OCI-LY3 (cell line): ENCODE data around the gene LPAR2.

ENCODE experiments used
- H2AFZ ChIP-seq: fragments of 200-600, 300-600 bp; shearing (Covaris generic); 2 replicates; pipeline ENCODE4 v1.6.0; 2014; ENCODE audit warnings: antibody characterized with exemption, low read depth, low read length
- H3K27ac ChIP-seq: fragments of 200-600, 300-600 bp; sonication (generic); 2 replicates; pipeline ENCODE4 v1.5.1; 2014; ENCODE audit warnings: mild to moderate bottlenecking, low read length, moderate library complexity, mixed read lengths
- H3K27me3 ChIP-seq: fragments of 200-600, 300-600 bp; sonication (generic); 2 replicates; pipeline ENCODE4 v1.6.1; 2014; ENCODE audit warnings: low read depth, low read length, mixed read lengths
- H3K36me3 ChIP-seq: fragments of 200-600, 300-600 bp; sonication (generic); replicated peaks from 2 replicates; pipeline ENCODE3; 2014; ENCODE audit warnings: low read depth, low read length, mixed read lengths
- H3K4me1 ChIP-seq: fragments of 300-600, 200-600 bp; sonication (generic); 2 replicates; pipeline ENCODE4 v1.6.1; 2014; ENCODE audit warnings: low read length, mixed read lengths
- H3K4me2 ChIP-seq: fragments of 200-600, 300-600 bp; sonication (generic); 2 replicates; pipeline ENCODE4 v1.6.1; 2014; ENCODE audit warnings: low read length, mixed read lengths
- H3K4me3 ChIP-seq: fragments of 300-600, 200-600 bp; sonication (generic); 2 replicates; pipeline ENCODE4 v1.5.1; 2014; ENCODE audit warnings: antibody characterized with exemption, mild to moderate bottlenecking, low read length, moderate library complexity
- H3K79me2 ChIP-seq: fragments of 300-600, 200-600 bp; shearing (Covaris generic); 2 replicates; pipeline ENCODE4 v1.6.1; 2014; ENCODE audit warnings: mild to moderate bottlenecking, low read length, mixed read lengths
- H3K9ac ChIP-seq: fragments of 300-600, 200-600 bp; shearing (Covaris generic); 2 replicates; pipeline ENCODE4 v1.6.0; 2014; ENCODE audit warnings: mild to moderate bottlenecking, low read length, moderate library complexity
- H3K9me3 ChIP-seq: fragments of 200-600, 300-600 bp; shearing (Covaris generic); 2 replicates; pipeline ENCODE4 v1.6.1; 2014; ENCODE audit warnings: low read length, mixed read lengths; ENCODE audit not compliant: insufficient read depth
- H4K20me1 ChIP-seq: fragments of 200-600, 300-600 bp; sonication (generic); 2 replicates; pipeline ENCODE4 v1.6.1; 2016; ENCODE audit warnings: low read length, mixed read lengths; ENCODE audit not compliant: insufficient read depth
- CTCF ChIP-seq: fragments of 200-600, 300-600 bp; sonication (generic); IDR thresholded peaks from 2 replicates; pipeline ENCODE4 v1.5.1; 2014; ENCODE audit warnings: antibody characterized with exemption, low read length, low read depth
- EZH2phosphoT487 ChIP-seq: fragments of 200-600 bp; shearing (Covaris generic); IDR thresholded peaks from 2 replicates; pipeline ENCODE4 v1.6.1; 2018; ENCODE audit warnings: antibody characterized with exemption, mixed run types, low read depth

The LPAR2 gene

GRCh38 chr19:19647037-19647835, 19.2 kb upstream of the LPAR2 start:
- Histone ChIP-seq H3K27me3 (no peaks in the 10 kb centered on the region), H4K20me1 (no peaks in the 10 kb centered on the region), H3K4me2 (no peak overlapping the region), H3K9me3 (no peaks in the 10 kb centered on the region), H3K4me1 (peaks cover 10% of the 10 kb centered on the region), H3K9ac (no peak overlapping the region), H3K79me2 (peaks cover 12% of the 10 kb centered on the region), H2AFZ (no peak overlapping the region), H3K27ac (no peak overlapping the region), H3K36me3 (peaks cover 64% of the 10 kb centered on the region), H3K4me3 (no peak overlapping the region)
- TF ChIP-seq CTCF (no peak), EZH2phosphoT487 (no peak)

- no peak overlapping the region for H2AFZ ChIP-seq
- no peaks in the 10 kb centered on the region for H3K27me3 ChIP-seq
- H3K36me3 ChIP-seq, result peaks cover 54% of the 10 kb centered on the region
- no peak overlapping the region for H3K9ac ChIP-seq
- no peaks in the 10 kb centered on the region for H4K20me1 ChIP-seq
- H3K79me2 ChIP-seq, result peaks cover 22% of the 10 kb centered on the region
- no peak overlapping the region for H3K27ac ChIP-seq
- no peak overlapping the region for H3K4me2 ChIP-seq
- no peaks in the 10 kb centered on the region for H3K9me3 ChIP-seq
- H3K4me1 ChIP-seq, result peaks cover 16% of the 10 kb centered on the region
- TF ChIP-seq EZH2phosphoT487, result no peak
- TF ChIP-seq CTCF, result no peak
- no peak overlapping the region for H3K4me3 ChIP-seq
Observed at GRCh38 chr19:19645233-19645870, 17.3 kb upstream of the LPAR2 start.

- Histone ChIP-seq H3K9ac (peak overlapping the region; percentile 99), H2AFZ (no peak overlapping the region), H3K27me3 (no peaks in the 10 kb centered on the region), H3K9me3 (no peaks in the 10 kb centered on the region), H3K4me1 (peaks cover 16% of the 10 kb centered on the region), H4K20me1 (no peaks in the 10 kb centered on the region), H3K4me2 (peak overlapping the region; percentile 98), H3K27ac (peak overlapping the region; percentile 94), H3K4me3 (peak overlapping the region; percentile 90), H3K79me2 (peaks cover 22% of the 10 kb centered on the region), H3K36me3 (peaks cover 52% of the 10 kb centered on the region)
- TF ChIP-seq EZH2phosphoT487 (no peak), CTCF (0 out of 2 replicates have a peak, but pooled peaks have one; percentile 3)
Observed at GRCh38 chr19:19644054-19644388, 16.0 kb upstream of the LPAR2 start.

GRCh38 chr19:19643158-19644053, 15.4 kb upstream of the LPAR2 start, which contains the start of gene GMIP:
Gene GMIP (minus strand): TSS chr19:19643657. CDS start chr19:19643529, 128 bp downstream.
- Histone ChIP-seq H3K79me2 (peaks cover 22% of the 10 kb centered on the region), H3K27ac (peak within 1 kb of the TSS; percentile 94), H3K4me2 (peak within 1 kb of the TSS; percentile 98), H3K36me3 (peaks cover 53% of the 10 kb centered on the region), H3K27me3 (no peaks in the 10 kb centered on the region), H4K20me1 (no peaks in the 10 kb centered on the region), H3K4me1 (peaks cover 16% of the 10 kb centered on the region), H3K9ac (peak within 1 kb of the TSS; percentile 99), H3K4me3 (peak within 1 kb of the TSS; percentile 90), H2AFZ (no peak within 1 kb of the TSS; the same call in 1 of the 2 replicates), H3K9me3 (no peaks in the 10 kb centered on the region)
- TF ChIP-seq EZH2phosphoT487, result no peak
- peak; percentile 97 for TF ChIP-seq CTCF
